Panc1 (cell line): ENCODE measurements around the gene COX17. TPM values are rescaled to one million over a fixed set of nuclear protein-coding genes. Genes with fewer than 3 reads are reported as not detected.

Experiments
- ATAC-seq: fragments of 200-7000 bp; cut with Tn5 transposase; 2 replicates; pipeline ENCODE4 v1.9.1; 2020; ENCODE audit warnings: mild to moderate bottlenecking, moderate library complexity
- BruUV-seq: library from RNA; stranded (reverse); fragments of 400-500 nt; replicated peaks from 2 replicates; lab custom pipeline; 2021; lab: Mats Ljungman, UMichigan
- CTCF ChIA-PET: fragments of 300-600 bp; sonication (Branson Sonifier 250); formaldehyde crosslinking; loops from one replicate; lab custom pipeline; 2022; ENCODE audit warnings: antibody characterized with exemption; lab: Charles Lee
- POLR2A ChIA-PET: fragments of 300-600 bp; sonication (Branson Sonifier 250); formaldehyde crosslinking; loops from one replicate; lab custom pipeline; 2022; ENCODE audit warnings: antibody characterized with exemption; lab: Charles Lee
- DNase-seq: peaks from one replicate; pipeline ENCODE4 v3.0.0-alpha.2; 2010; ENCODE audit warnings: low read depth, low spot score
- H3K27ac ChIP-seq: 2 replicates; pipeline ENCODE4 v1.5.1; 2011; ENCODE audit warnings: mild to moderate bottlenecking, low read length, inconsistent platforms
- H3K27me3 ChIP-seq: fragments of 200-500 bp; sonication (Bioruptor generic); 2 replicates; pipeline ENCODE4 v1.6.0; 2014; ENCODE audit warnings: low read length, inconsistent platforms; ENCODE audit not compliant: control insufficient read depth, insufficient read depth
- H3K36me3 ChIP-seq: fragments of 200-500 bp; sonication (Bioruptor generic); 2 replicates; pipeline ENCODE4 v1.5.1; 2014; ENCODE audit warnings: inconsistent platforms, mild to moderate bottlenecking, low read length, moderate library complexity; ENCODE audit not compliant: control insufficient read depth, insufficient read depth
- H3K4me1 ChIP-seq: 2 replicates; pipeline ENCODE4 v1.5.1; 2011; ENCODE audit warnings: inconsistent platforms, mild to moderate bottlenecking, low read length, moderate library complexity; ENCODE audit not compliant: control insufficient read depth, insufficient read depth
- H3K4me3 ChIP-seq, 2 experiments: 2 replicates each; pipeline ENCODE4 v1.5.1; 2011 to 2012; ENCODE audit warnings: low read depth in 2 of 2, low read length in 2 of 2, mild to moderate bottlenecking in 2 of 2, inconsistent platforms in 1 of 2, moderate library complexity in 1 of 2
- H3K9me3 ChIP-seq: fragments of 200-500 bp; sonication (Bioruptor generic); 2 replicates; pipeline ENCODE4 v1.5.1; 2014; ENCODE audit warnings: low read depth, mild to moderate bottlenecking, inconsistent platforms, low read length, moderate library complexity; ENCODE audit not compliant: control insufficient read depth, insufficient read depth
- POLR2AphosphoS5 ChIP-seq: IDR thresholded peaks from 2 replicates; pipeline ENCODE4 v1.6.1; 2012; ENCODE audit warnings: mild to moderate bottlenecking, low read depth, low read length, moderate library complexity
- SIN3A ChIP-seq: IDR thresholded peaks from 2 replicates; pipeline ENCODE4 v1.6.1; 2012; ENCODE audit warnings: low read depth, mild to moderate bottlenecking, low read length, moderate library complexity, borderline replicate concordance; ENCODE audit not compliant: insufficient read depth
- TCF7L2 ChIP-seq: IDR thresholded peaks from 2 replicates; pipeline ENCODE4 v1.6.1; 2011; ENCODE audit warnings: mild to moderate bottlenecking, low read depth, low read length, inconsistent platforms
- in situ Hi-C: cut with HindIII; loops from 2 replicates; pipeline ENCODE4 v1.10.0; 2016; ENCODE audit warnings: low sequenced_read_pairs, low pct_unique_long_range_greater_than_20kb
- intact Hi-C: fragments of 100-400 bp; cut with micrococcal nuclease; formaldehyde crosslinking; loops from one replicate; pipeline ENCODE4 v1.10.0; 2022; ENCODE audit not compliant: unreplicated experiment
- total RNA-seq: library from RNA; stranded (reverse); gene quantifications from one replicate; pipeline ENCODE4 v1.2.1, GENCODE V29; 2021; ENCODE audit not compliant: unreplicated experiment
- TF ChIP-seq, protein P1 (sequence below), 2 experiments: IDR thresholded peaks; 2 replicates each; pipeline ENCODE4 v1.6.1; 2011 to 2012; ENCODE audit warnings: low read depth in 2 of 2, control low read depth in 1 of 2, low read length in 1 of 2, mild to moderate bottlenecking in 1 of 2, moderate library complexity in 1 of 2; ENCODE audit not compliant: insufficient read depth in 1 of 2
- TF ChIP-seq, protein P2 (sequence below): fragments of 450-650 bp; IDR thresholded peaks from 2 replicates; pipeline ENCODE4 v1.5.1; 2017; ENCODE audit warnings: mild to moderate bottlenecking

The COX17 gene
- total RNA-seq, 1 experiment from 2014 or later: 81.6 TPM

DNA sequence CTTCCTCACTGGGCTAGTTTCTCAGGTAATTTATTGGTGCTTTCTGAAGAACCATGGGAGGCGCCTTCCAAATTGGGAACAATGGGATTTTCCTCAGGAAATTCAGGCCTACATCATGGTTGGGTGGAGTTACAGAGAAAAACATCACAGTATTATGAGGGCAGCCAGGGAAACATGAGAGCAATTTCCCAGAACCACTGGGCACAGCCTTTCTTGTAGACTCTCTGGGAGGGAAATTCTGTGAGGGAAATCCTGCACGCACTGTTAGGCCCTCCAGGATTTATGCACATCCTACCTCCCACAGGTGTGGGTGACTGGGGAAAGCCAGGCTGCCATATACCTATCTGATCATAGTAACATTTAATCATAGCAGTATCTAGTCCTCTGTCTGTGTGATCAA lies 30.0 kb downstream of the COX17 start:
- H3K4me1 ChIP-seq: 0 out of 2 replicates have a peak, but pooled peaks cover 5% of the 10 kb centered on the region
- in situ Hi-C loops: no loop called here
- ATAC-seq (no peak), DNase-seq (no peak)
- intact Hi-C loops: no loop called here
- no peaks in the 10 kb centered on the region for H3K9me3 ChIP-seq
- CTCF ChIA-PET: no interaction called here
- TF ChIP-seq, protein P1, sequence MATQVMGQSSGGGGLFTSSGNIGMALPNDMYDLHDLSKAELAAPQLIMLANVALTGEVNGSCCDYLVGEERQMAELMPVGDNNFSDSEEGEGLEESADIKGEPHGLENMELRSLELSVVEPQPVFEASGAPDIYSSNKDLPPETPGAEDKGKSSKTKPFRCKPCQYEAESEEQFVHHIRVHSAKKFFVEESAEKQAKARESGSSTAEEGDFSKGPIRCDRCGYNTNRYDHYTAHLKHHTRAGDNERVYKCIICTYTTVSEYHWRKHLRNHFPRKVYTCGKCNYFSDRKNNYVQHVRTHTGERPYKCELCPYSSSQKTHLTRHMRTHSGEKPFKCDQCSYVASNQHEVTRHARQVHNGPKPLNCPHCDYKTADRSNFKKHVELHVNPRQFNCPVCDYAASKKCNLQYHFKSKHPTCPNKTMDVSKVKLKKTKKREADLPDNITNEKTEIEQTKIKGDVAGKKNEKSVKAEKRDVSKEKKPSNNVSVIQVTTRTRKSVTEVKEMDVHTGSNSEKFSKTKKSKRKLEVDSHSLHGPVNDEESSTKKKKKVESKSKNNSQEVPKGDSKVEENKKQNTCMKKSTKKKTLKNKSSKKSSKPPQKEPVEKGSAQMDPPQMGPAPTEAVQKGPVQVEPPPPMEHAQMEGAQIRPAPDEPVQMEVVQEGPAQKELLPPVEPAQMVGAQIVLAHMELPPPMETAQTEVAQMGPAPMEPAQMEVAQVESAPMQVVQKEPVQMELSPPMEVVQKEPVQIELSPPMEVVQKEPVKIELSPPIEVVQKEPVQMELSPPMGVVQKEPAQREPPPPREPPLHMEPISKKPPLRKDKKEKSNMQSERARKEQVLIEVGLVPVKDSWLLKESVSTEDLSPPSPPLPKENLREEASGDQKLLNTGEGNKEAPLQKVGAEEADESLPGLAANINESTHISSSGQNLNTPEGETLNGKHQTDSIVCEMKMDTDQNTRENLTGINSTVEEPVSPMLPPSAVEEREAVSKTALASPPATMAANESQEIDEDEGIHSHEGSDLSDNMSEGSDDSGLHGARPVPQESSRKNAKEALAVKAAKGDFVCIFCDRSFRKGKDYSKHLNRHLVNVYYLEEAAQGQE (IDR thresholded peaks at IDR 0.05; ENCODE audit: insufficient read depth in 1 of 2, low read depth in 2 of 2, low read length in 1 of 2): no peak
- TF ChIP-seq POLR2AphosphoS5 (no peak), TCF7L2 (no peak), SIN3A (no peak)
- TF ChIP-seq, protein P2, sequence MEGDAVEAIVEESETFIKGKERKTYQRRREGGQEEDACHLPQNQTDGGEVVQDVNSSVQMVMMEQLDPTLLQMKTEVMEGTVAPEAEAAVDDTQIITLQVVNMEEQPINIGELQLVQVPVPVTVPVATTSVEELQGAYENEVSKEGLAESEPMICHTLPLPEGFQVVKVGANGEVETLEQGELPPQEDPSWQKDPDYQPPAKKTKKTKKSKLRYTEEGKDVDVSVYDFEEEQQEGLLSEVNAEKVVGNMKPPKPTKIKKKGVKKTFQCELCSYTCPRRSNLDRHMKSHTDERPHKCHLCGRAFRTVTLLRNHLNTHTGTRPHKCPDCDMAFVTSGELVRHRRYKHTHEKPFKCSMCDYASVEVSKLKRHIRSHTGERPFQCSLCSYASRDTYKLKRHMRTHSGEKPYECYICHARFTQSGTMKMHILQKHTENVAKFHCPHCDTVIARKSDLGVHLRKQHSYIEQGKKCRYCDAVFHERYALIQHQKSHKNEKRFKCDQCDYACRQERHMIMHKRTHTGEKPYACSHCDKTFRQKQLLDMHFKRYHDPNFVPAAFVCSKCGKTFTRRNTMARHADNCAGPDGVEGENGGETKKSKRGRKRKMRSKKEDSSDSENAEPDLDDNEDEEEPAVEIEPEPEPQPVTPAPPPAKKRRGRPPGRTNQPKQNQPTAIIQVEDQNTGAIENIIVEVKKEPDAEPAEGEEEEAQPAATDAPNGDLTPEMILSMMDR: no peak
- H3K27ac ChIP-seq: no peak overlapping the region
- H3K36me3 ChIP-seq: no peaks in the 10 kb centered on the region
- POLR2A ChIA-PET: no interaction called here
- H3K4me3 ChIP-seq: no peak overlapping the region
- H3K27me3 ChIP-seq: peaks cover 8% of the 10 kb centered on the region; the same call in 1 of the 2 replicates
- BruUV-seq: no TSS peak

DNA sequence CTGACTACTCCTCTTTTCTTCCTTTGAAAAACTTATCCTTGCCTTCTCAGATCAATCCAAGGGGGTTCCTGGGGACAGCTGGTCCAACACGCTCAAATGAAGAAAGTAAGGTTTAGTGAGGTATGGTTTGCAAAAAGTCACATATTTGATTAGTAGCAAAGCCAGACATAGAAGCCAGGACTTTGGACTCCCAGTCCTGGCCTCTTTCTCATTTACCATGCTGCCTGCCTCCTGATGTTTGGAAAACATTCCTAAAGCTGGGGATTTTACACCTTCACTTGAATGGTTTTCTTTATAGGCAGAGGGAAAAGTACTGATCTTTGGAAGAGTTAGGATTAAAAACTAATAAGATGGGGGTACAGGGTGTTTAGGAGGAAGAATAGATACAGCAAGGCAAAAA lies 31.4 kb downstream of the COX17 start:
- Histone ChIP-seq H3K36me3 (no peaks in the 10 kb centered on the region), H3K9me3 (no peaks in the 10 kb centered on the region), H3K4me1 (0 out of 2 replicates have a peak, but pooled peaks cover 5% of the 10 kb centered on the region), H3K27me3 (peaks cover 8% of the 10 kb centered on the region; the same call in 1 of the 2 replicates), H3K4me3 (no peak overlapping the region), H3K27ac (no peak overlapping the region)
- TF ChIP-seq POLR2AphosphoS5 (no peak), TCF7L2 (no peak), SIN3A (no peak)
- TF ChIP-seq, protein P2: no peak
- TF ChIP-seq, protein P1 (IDR thresholded peaks at IDR 0.05; ENCODE audit: insufficient read depth in 1 of 2, low read depth in 2 of 2, low read length in 1 of 2): no peak
- ChIA-PET POLR2A (no interaction called here), CTCF (no interaction called here)
- BruUV-seq: no TSS peak
- intact Hi-C loops: no loop called here
- no peak for ATAC-seq
- DNase-seq: no peak
- in situ Hi-C loops: no loop called here
